RWPE1 (cell line): ENCODE results near the gene PHF10.
"Not testable (repeated sequence)": the region's sequence is repeated elsewhere in the genome, so short reads cannot be mapped to it uniquely, and the experiment has no call there.

Source experiments
- CTCF ChIA-PET: fragments of 350-600 bp; sonication (Branson Sonifier 250); formaldehyde crosslinking; extraction: SDS; loops from one replicate; lab custom pipeline; 2021; lab: Yijun Ruan, JAX
- POLR2A ChIA-PET: fragments of 400-600 bp; formaldehyde crosslinking; extraction: SDS; loops from one replicate; lab custom pipeline; 2020; ENCODE audit warnings: antibody characterized with exemption; ENCODE audit not compliant: low non-redundant PET; lab: Yijun Ruan, JAX
- DNase-seq: peaks from one replicate; pipeline ENCODE4 v3.0.0; 2012; ENCODE audit warnings: low spot score
- H3K27ac ChIP-seq: fragments of 450-650 bp; 2 replicates; pipeline ENCODE4 v1.5.1; 2017
- TF ChIP-seq, protein P1 (sequence below): fragments of 450-650 bp; conservative IDR thresholded peaks from 2 replicates; pipeline ENCODE4 v1.5.1; 2017; ENCODE audit warnings: low read depth, mild to moderate bottlenecking

Gene PHF10

DNA sequence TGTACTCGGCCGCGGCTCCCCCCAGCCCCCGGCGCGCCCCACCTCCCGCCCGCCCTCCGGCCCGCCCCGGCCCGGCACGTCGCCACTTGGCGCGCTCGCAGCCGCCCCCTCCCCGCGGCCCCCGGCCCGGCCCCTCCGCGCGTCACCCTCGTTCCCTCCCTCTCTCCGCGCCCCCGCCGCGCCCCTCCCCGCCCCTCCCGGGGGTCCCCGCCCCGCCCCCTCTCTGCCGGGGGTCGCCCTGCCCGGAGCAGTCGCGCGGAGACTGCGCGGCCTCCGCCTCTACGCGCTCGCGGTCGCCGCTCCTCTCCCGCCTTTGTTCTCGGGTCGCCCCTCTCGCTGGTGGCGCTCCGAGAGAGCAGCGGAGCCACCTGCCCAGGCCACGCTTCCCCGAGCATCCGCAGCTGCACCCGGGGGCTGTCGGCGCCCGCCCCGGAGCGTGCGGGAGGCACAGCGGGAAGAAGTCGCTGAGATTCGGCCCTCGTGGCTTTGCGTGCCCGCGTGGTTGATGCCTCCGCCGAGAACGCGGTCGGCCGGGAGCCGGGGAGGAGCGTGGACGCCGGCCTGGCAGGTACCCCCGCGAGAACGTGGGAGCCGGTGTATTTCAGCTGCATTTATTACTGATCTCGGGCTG lies at the start of gene PHF10:
PHF10 (minus strand) TSS at position 7 of the 631 bp plus-strand sequence. CDS start 569 bp downstream, outside the sequence.
- peak; percentile 19 for DNase-seq
- TF ChIP-seq, protein P1, sequence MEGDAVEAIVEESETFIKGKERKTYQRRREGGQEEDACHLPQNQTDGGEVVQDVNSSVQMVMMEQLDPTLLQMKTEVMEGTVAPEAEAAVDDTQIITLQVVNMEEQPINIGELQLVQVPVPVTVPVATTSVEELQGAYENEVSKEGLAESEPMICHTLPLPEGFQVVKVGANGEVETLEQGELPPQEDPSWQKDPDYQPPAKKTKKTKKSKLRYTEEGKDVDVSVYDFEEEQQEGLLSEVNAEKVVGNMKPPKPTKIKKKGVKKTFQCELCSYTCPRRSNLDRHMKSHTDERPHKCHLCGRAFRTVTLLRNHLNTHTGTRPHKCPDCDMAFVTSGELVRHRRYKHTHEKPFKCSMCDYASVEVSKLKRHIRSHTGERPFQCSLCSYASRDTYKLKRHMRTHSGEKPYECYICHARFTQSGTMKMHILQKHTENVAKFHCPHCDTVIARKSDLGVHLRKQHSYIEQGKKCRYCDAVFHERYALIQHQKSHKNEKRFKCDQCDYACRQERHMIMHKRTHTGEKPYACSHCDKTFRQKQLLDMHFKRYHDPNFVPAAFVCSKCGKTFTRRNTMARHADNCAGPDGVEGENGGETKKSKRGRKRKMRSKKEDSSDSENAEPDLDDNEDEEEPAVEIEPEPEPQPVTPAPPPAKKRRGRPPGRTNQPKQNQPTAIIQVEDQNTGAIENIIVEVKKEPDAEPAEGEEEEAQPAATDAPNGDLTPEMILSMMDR = no peak
- ChIA-PET CTCF (no interaction called here), POLR2A (no interaction called here)
- peak within 1 kb of the TSS; percentile 83 for H3K27ac ChIP-seq

DNA sequence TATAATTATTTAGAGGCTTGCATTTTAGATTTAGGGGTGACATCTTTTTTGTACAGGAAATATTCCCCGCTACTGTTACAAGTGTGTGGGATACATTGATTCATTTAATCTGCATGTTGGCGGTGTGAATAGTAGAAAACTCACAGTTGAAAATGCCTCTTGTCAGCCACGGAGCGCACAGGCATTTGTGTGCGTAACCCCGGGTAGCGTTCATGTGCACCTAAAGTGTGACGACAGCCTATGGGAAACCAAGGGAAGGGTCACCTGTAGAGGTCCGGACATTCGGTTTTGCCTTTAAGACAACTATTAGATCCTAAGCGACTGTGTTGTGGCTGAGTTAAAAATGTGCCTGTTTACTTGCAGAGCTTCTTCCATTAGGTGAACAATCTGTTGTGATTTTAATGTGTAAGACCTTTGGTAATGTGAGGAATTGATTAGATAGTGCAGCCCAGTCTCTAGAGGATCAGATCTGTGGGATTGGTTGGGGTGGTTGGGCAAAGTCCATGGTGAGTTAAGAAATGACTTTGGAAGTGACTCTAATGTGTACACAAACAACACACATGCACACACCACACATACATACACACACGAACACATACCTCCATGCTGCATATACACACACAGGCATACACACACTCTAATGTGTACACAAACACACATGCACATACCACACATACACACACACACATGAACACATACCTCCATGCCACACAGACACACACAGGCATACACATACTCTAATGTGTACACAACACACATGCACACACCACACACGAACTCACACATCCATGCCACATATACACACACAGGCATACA lies 42.8 kb upstream of the PHF10 start:
- ChIA-PET CTCF (no interaction called here), POLR2A (no interaction called here)
- H3K27ac ChIP-seq = no peak overlapping the region
- DNase-seq = no peak
- TF ChIP-seq, protein P1 = no peak

DNA sequence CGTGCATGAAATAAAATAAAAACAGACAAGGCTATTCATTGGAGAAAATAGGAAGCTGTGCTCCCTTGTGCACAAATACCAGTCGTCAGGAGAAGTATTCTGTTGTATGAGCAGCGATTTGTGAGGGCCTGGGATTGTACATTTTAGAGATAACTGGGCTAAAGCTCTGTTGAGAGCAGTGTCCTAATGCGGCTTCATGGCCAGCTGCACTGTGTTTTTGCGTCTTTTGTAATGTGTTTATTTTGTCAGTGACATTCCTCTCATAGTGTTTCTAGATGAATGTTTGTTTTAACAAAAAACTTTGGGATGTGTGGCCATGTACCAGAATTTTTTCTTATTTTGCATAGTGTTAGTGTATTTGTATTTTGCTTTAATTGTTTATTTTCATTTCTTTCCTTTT lies 41.9 kb upstream of the PHF10 start:
- no peak overlapping the region for H3K27ac ChIP-seq
- TF ChIP-seq, protein P1 = no peak
- DNase-seq = no peak
- ChIA-PET POLR2A (no interaction called here), CTCF (no interaction called here)

DNA sequence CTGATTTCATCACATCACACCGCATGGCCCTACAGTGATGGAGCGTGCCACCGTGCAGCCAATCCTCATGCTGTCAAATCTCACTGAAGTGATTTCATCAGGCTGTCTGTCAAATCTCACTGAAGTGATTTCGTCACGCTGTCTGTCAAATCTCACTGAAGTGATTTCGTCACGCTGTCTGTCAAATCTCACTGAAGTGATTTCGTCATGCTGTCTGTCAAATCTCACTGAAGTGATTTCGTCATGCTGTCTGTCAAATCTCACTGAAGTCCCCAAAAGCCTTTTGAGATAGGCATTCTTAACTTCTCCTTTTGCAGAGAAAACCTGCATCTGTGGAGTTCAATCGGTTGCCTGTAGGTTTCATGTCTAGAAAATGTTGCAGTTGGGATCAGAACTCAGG lies 41.5 kb upstream of the PHF10 start:
- DNase-seq, H3K27ac ChIP-seq, CTCF ChIA-PET, POLR2A ChIA-PET: not testable (repeated sequence)

DNA sequence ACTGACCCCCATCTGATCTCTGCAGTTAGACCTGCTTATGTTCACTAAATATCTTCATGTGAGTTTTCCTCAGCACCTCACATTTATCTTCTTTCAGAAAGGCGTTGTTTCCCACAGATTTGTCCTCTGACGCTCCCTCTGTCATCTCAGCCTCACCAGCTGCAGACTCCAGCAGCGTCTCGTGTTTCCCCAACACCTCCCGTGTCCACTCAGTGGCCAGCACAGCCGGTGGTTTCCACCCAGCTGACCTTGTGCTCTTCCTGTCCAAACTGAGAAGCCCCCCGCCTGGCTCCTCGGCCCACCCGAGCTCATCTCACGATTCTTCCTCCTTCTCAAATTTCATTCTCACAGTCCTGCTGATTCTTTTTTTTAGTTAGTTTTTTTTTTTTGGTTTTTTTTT lies 39.6 kb upstream of the PHF10 start:
- DNase-seq = no peak
- ChIA-PET CTCF (interaction anchor here (0.6 kb wide), 2 partner anchors 14 to 36 kb away, joined by 4 to 5 read pairs; no protein-coding TSS in a partner anchor), POLR2A (no interaction called here)
- TF ChIP-seq, protein P1 = no peak
- no peak overlapping the region for H3K27ac ChIP-seq

DNA sequence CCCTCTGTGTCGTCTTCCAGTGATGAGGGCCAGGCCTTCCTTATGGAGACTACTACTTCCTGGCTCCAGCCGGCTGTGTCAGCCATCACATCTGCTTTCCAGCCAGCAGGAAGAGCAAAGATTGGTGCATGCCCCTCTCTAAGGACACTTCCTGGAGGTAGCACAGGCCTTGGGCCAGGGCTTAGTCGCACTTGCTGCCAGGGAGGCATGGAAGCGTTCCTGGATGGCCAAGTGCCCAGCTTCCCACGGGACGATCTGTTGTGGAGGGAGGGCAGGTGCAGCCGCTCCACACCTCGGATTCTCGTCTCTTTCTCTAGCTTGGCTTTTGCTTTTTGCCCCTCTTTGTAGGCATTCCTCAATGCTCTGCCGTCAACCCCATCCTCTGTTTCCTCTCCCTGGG lies 39.0 kb upstream of the PHF10 start:
- ChIA-PET POLR2A (no interaction called here), CTCF (interaction anchor here (0.6 kb wide), 1 partner anchor 14 kb away, joined by 4 read pairs; no protein-coding TSS in a partner anchor)
- TF ChIP-seq, protein P1 = no peak
- no peak for DNase-seq
- H3K27ac ChIP-seq = no peak overlapping the region

DNA sequence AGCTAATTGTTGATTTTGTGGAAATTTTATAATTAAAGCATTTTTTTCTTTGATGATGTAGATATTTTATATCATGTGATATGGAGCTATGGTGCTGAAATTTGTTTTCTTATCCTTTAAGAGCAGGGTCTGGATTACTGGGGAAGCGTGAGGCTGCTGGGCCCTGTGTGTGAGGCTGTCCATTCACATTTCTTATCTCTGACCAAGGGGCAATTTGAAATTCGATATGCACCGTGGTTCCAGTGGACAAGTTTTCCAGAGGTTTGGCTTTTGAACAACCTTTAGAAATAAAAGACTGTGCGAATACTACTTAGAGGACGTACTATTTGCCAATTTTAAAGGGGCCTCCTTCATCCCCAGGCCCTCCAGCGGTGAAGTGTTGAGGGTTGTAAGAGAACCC lies 30.9 kb upstream of the PHF10 start:
- TF ChIP-seq, protein P1 = no peak
- CTCF ChIA-PET = no interaction called here

More for the DNA sequence above, 30.9 kb upstream of the PHF10 start:
- DNase-seq = no peak
- no peak overlapping the region for H3K27ac ChIP-seq
- POLR2A ChIA-PET = no interaction called here
